ENCODE results near the gene BIN1.

DNA sequence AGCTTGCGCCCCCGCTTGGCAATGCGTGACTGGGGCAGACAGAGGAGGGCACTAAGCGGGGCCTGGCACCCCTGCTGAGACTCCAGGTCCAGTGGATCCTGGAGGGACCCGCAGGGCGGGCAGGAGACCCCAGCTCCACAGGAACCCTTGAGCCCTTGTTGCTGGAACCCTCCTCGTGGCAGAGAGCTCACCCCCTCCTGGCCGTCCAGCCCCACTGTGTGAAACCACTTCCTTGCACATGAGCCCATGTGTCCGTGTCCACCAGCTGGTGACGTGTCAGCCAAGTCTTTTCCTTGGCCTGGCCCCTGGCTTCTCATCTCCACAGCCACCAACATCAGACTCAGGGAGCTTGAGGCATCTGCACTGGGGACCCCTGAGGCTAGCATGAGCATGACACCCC is 38.0 kb downstream of the BIN1 start:
- TF ChIP-seq, protein P1, sequence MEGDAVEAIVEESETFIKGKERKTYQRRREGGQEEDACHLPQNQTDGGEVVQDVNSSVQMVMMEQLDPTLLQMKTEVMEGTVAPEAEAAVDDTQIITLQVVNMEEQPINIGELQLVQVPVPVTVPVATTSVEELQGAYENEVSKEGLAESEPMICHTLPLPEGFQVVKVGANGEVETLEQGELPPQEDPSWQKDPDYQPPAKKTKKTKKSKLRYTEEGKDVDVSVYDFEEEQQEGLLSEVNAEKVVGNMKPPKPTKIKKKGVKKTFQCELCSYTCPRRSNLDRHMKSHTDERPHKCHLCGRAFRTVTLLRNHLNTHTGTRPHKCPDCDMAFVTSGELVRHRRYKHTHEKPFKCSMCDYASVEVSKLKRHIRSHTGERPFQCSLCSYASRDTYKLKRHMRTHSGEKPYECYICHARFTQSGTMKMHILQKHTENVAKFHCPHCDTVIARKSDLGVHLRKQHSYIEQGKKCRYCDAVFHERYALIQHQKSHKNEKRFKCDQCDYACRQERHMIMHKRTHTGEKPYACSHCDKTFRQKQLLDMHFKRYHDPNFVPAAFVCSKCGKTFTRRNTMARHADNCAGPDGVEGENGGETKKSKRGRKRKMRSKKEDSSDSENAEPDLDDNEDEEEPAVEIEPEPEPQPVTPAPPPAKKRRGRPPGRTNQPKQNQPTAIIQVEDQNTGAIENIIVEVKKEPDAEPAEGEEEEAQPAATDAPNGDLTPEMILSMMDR (IDR thresholded peaks at IDR 0.05; ENCODE audit: insufficient read depth, low read depth, low read length), result no peak
- TF ChIP-seq EZH2 (IDR thresholded peaks at IDR 0.05; ENCODE audit: insufficient read depth, low read length), result no peak

Data from astrocyte (in vitro differentiated cells and primary cell).